ENCODE results near the gene TSPYL4. TPM values are rescaled to one million over a fixed set of nuclear protein-coding genes. Genes with fewer than 3 reads are reported as not detected.
A peak's percentile ranks its signal among the peaks of the same experiment; 100 is the strongest.

Gene TSPYL4
- total and polyA plus RNA-seq, 12 donors: 14.6 to 58.4 (median 32.5) TPM

DNA sequence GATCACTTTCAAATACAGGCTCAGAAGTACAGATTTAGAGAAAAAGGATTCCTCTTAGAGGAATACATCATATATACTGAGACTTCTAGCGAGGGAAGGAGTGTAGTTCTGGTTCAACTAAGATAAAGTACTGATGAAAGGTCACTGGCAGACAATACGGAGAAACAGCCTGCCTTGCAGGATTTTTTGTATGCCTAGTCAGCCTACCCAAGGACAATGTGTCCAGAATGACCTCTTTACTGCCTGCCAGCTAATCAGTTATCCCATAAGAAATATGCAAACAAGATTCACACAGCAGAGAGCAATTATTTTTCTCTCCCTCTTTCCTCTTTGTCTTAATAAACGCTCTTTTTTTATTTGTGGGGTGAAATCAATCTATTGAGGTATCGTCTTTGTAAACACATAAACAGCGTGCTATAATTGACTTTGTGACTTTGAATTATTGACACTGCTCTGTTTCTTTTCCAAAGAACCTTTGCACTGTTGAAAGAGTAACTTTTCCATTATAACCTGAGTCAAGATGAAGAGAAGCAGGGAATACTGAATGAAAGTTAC lies 1.4 kb upstream of the TSPYL4 start:
- Histone ChIP-seq H3K36me3 (replicated peaks in 1 of 2) (no peaks in the 10 kb centered on the region), H3K4me1 (replicated peaks in 1 of 2) (peaks cover 39 to 47% of the 10 kb centered on the region in 2 donors), H3K9me3 (replicated peaks in 1 of 3) (no peaks in the 10 kb centered on the region), H3K4me3 (peak overlapping the region in 1 of 4 donors; percentile 96), H3K27me3 (no peaks in the 10 kb centered on the region), H3K27ac (peak overlapping the region; percentile 82 to 98 (median 87))
- peak; percentile 50 to 81 (median 70) for DNase-seq
- WGBS, 4 donors: 21 to 39% (median 31%) methylated on average over 5 of the region's 5 CpGs
- intact Hi-C loops (cut with DNase I): no loop called here
- peak in 1 of 2 donors; percentile 82 for TF ChIP-seq POLR2A (IDR thresholded peaks at IDR 0.05)
- TF ChIP-seq, protein P1, sequence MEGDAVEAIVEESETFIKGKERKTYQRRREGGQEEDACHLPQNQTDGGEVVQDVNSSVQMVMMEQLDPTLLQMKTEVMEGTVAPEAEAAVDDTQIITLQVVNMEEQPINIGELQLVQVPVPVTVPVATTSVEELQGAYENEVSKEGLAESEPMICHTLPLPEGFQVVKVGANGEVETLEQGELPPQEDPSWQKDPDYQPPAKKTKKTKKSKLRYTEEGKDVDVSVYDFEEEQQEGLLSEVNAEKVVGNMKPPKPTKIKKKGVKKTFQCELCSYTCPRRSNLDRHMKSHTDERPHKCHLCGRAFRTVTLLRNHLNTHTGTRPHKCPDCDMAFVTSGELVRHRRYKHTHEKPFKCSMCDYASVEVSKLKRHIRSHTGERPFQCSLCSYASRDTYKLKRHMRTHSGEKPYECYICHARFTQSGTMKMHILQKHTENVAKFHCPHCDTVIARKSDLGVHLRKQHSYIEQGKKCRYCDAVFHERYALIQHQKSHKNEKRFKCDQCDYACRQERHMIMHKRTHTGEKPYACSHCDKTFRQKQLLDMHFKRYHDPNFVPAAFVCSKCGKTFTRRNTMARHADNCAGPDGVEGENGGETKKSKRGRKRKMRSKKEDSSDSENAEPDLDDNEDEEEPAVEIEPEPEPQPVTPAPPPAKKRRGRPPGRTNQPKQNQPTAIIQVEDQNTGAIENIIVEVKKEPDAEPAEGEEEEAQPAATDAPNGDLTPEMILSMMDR (IDR thresholded peaks at IDR 0.05): no peak

DNA sequence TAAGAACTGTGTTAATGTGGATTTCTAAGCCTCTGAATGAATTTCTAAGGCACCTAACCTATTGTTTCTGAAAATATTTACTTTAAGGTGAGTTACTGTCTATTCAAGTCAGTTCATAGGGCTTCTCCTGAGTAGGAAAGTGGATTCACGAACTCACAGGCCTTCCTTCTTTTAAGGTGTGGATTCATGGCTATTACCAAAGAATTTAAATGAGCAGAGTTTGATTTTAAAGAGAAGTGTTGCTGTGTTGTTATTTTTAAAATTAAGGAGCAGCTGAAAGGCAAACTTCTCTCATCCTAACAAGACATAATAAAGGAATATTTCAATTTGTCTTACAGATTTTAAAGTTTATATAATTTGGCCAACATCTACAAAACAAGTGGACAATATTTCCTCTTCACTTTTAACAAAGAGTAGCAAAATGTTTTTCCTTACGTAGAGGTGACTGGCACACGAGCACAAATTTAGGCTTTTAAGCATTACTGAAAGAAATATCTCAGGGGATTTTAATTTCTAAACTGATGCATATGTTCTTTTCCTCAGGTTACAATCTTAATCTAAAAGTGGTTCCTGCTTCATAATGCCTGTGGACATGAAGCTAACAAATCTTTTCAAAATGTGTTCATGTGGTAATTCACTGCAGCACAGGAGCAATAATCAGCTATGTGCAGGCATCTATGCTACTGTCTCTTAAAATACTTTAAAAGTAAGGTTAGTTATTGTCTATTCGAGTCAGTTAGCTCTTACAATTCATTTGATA lies 602 bp upstream of the TSPYL4 start:
- Histone ChIP-seq H3K4me1 (replicated peaks in 1 of 2) (peaks cover 42 to 55% of the 10 kb centered on the region in 2 donors), H3K36me3 (replicated peaks in 1 of 2) (no peaks in the 10 kb centered on the region), H3K4me3 (peak overlapping the region in 3 of 4 donors; percentile 18 to 96 (median 96)), H3K27ac (peak overlapping the region; percentile 82 to 98 (median 87)), H3K27me3 (no peaks in the 10 kb centered on the region), H3K9me3 (replicated peaks in 1 of 3) (no peaks in the 10 kb centered on the region)
- DNase-seq: no peak
- intact Hi-C loops (cut with DNase I): no loop called here
- TF ChIP-seq POLR2A (IDR thresholded peaks at IDR 0.05): peak in 1 of 2 donors; percentile 82
- TF ChIP-seq, protein P1 (IDR thresholded peaks at IDR 0.05): no peak
- 8 to 13% (median 10%) methylated on average over 4 of the region's 4 CpGs for WGBS, 4 donors

DNA sequence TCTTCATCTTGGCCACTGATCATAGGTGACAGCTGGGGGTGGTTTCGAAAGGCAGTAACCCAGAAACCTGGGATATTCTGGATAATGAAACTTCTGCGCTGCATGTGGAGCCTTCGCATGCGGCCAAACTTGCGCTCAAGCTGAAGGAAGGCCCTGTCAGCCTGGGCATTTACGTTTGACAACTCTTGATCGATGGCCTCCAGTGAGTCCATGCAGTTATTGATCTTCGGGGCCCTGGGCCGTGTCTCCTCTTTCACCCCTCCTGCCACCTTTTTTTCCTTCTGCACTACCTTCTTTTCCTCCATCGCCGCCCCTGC lies 729 bp downstream of the TSPYL4 start:
- H3K27ac ChIP-seq: peak overlapping the region in 4 of 5 donors; percentile 82 to 98 (median 90)
- no peak for DNase-seq
- H3K36me3 ChIP-seq (replicated peaks in 1 of 2): no peaks in the 10 kb centered on the region
- H3K9me3 ChIP-seq (replicated peaks in 1 of 3): no peaks in the 10 kb centered on the region
- no peak for TF ChIP-seq POLR2A (IDR thresholded peaks at IDR 0.05)
- TF ChIP-seq, protein P1 (IDR thresholded peaks at IDR 0.05): no peak
- peak overlapping the region; percentile 91 to 96 (median 95) for H3K4me3 ChIP-seq
- no peaks in the 10 kb centered on the region for H3K27me3 ChIP-seq
- intact Hi-C loops (cut with DNase I): no loop called here
- 37 to 42% (median 39%) methylated on average over 11 of the region's 11 CpGs for WGBS, 4 donors
- H3K4me1 ChIP-seq (replicated peaks in 1 of 2): peaks cover 42 to 68% of the 10 kb centered on the region in 2 donors

DNA sequence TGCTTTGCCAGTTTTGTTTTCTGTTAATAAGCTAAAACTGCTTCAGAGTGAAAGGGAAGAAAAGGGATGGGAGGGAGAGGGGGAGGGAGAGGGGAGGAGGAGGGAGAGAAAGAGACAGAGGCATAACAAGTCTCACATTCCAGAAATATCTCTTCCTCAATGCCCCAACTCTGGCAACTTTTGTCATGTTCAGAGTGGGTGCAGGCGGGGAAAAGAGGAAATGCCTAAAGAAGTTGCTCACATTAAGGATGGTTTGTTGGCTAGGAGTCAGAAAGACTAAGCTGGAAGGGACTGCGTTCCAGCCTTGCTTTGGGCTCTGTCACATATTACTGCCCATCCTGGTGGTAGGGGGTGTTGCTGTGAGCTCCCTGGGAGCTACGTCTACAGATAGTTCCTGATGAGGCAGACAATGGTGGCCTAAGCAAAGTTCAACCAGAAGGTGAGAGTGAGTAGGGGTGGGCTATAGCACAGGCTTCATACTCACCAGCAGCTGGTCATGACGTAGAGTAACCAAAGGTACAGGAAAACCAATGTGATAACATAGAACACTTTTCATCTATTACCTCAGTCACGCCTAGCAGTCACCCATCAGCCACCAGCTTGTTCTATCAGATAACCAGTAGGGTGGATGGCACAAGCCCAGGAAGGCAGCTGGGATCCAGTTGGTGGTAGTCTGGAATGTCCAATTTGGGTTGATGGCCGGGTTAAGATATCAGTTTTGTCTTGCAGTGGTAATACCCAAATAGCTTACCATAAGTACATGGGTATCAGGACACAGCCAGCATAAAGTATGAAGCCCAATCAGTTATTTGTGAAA lies 2.1 kb downstream of the TSPYL4 start:
- intact Hi-C loops (cut with DNase I): no loop called here
- peak overlapping the region in 2 of 5 donors; percentile 49 to 94 for H3K27ac ChIP-seq
- TF ChIP-seq, protein P1 (IDR thresholded peaks at IDR 0.05): no peak
- no peak for TF ChIP-seq POLR2A (IDR thresholded peaks at IDR 0.05)
- DNase-seq: peak in 1 of 7 donors; percentile 7
- H3K4me1 ChIP-seq (replicated peaks in 1 of 2): peaks cover 42 to 79% of the 10 kb centered on the region in 2 donors
- H3K9me3 ChIP-seq (replicated peaks in 1 of 3): no peaks in the 10 kb centered on the region
- H3K27me3 ChIP-seq: no peaks in the 10 kb centered on the region
- 65 to 78% (median 75%) methylated on average over 6 of the region's 6 CpGs for WGBS, 4 donors
- H3K36me3 ChIP-seq (replicated peaks in 1 of 2): no peaks in the 10 kb centered on the region
- H3K4me3 ChIP-seq: peak overlapping the region in 1 of 4 donors; percentile 96

Measured in adrenal gland (tissue), 12 donors.